ENCODE measurements around the gene IER5L. TPM values are rescaled to one million over a fixed set of nuclear protein-coding genes. Genes with fewer than 3 reads are reported as not detected.
A peak's percentile ranks its signal among the peaks of the same experiment; 100 is the strongest.

IER5L gene
- total and polyA plus RNA-seq, 2 of the 8 experiments (the other 6 are each of a cell fraction or from before 2014, with no cell fraction given), result 0.65 to 1.0 TPM

DNA sequence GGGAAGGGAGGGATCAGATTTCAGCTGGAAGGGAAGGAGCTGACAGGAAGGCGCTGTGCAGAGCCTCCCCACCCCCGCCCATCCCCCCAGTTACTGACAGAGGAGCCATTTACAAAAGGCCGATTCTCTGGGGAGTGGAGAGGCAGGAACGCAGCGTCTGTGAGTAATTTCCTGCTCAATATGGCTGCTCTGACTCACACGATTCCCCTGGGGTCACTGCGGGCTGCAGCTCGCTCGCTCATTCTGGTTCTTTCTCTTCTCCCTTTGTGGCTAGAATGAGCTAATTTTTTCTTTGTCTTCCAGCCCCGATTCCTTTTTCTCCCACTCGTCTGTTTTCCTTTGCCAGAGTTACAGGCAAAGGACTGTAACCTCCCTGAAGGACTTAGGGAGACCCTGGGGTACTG is 38.1 kb downstream of the IER5L start:
- Histone ChIP-seq H3K9me3 (ENCODE audit: insufficient read depth in 2 of 2, low read depth in 1 of 2, low read length in 1 of 2) (no peaks in the 10 kb centered on the region), H2AFZ (ENCODE audit: low read length) (no peak overlapping the region), H3K79me2 (ENCODE audit: control insufficient read depth in 1 of 2, insufficient read depth in 2 of 2, low read length in 2 of 2) (peaks cover 2 to 11% of the 10 kb centered on the region in 2 experiments; a peak in 2 of 4 replicates), H3K4me1 (replicated peaks in 1 of 4; ENCODE audit: control insufficient read depth in 3 of 4, insufficient read depth in 4 of 4, low read length in 3 of 4) (peaks cover 28 to 46% (median 38%) of the 10 kb centered on the region in 4 experiments), H4K20me1 (replicated peaks in 1 of 2; ENCODE audit: control insufficient read depth in 1 of 2, insufficient read depth in 2 of 2, low read length in 2 of 2) (no peaks in the 10 kb centered on the region), H2BK120ac (replicated peaks; ENCODE audit: low read depth, low read length) (peak overlapping the region; percentile 52), H3K14ac (ENCODE audit: insufficient read length) (no peak overlapping the region), H3K79me1 (ENCODE audit: low read depth, low read length) (peaks cover 6% of the 10 kb centered on the region; the same call in 1 of the 2 replicates), H3K23me2 (ENCODE audit: low read depth, low read length) (peaks cover 11% of the 10 kb centered on the region; the same call in 1 of the 2 replicates), H3K4me2 (ENCODE audit: insufficient read depth in 1 of 2, low read depth in 2 of 2, low read length in 2 of 2) (peak overlapping the region; percentile 73 to 90), H3K56ac (replicated peaks; ENCODE audit: insufficient read length, low read depth, low read length) (peak overlapping the region; percentile 91), H2BK12ac (ENCODE audit: low read depth, low read length) (peak overlapping the region; percentile 96), H2BK20ac (ENCODE audit: low read length) (peak overlapping the region; percentile 86; the same call in 1 of the 2 replicates), H3K36me3 (ENCODE audit: control insufficient read depth in 2 of 4, insufficient read depth in 4 of 4, low read length in 3 of 4) (peaks cover 2 to 27% (median 12%) of the 10 kb centered on the region in 4 experiments), H2BK5ac (ENCODE audit: low read depth, low read length) (peak overlapping the region; percentile 99), H2BK15ac (ENCODE audit: low read length) (peak overlapping the region; percentile 98; the same call in 1 of the 2 replicates), H3K9ac (replicated peaks in 1 of 4; ENCODE audit: extremely low read depth in 1 of 4, low read depth in 3 of 4, low read length in 3 of 4) (peak overlapping the region in 3 of 4 experiments; percentile 82 to 84 (median 84); a peak in 6 of 7 replicates), H3K4ac (replicated peaks; ENCODE audit: insufficient read length, low read depth, low read length) (peak overlapping the region; percentile 97), H3K27me3 (replicated peaks in 1 of 4; ENCODE audit: control insufficient read depth in 3 of 4, extremely low read depth in 1 of 4, insufficient read depth in 3 of 4, low read length in 3 of 4) (no peaks in the 10 kb centered on the region), H4K91ac (replicated peaks; ENCODE audit: insufficient read length, low read length) (peak overlapping the region; percentile 99), H4K8ac (ENCODE audit: extremely low read depth, insufficient read depth, low read length) (peak overlapping the region; percentile 93; the same call in 1 of the 2 replicates), H2AK5ac (ENCODE audit: low read depth, low read length) (peak overlapping the region; percentile 97), H3K27ac (ENCODE audit: low read depth, low read length) (peak overlapping the region; percentile 96), H3K23ac (ENCODE audit: insufficient read length) (no peak overlapping the region), H4K5ac (ENCODE audit: insufficient read length, low read depth, low read length) (peak overlapping the region; percentile 97), H3K18ac (ENCODE audit: extremely low read depth, low read length) (peak overlapping the region; percentile 99), H3K4me3 (ENCODE audit: extremely low read depth in 1 of 4, insufficient read depth in 2 of 4, low read depth in 3 of 4, low read length in 4 of 4) (peak overlapping the region; percentile 29 to 55 (median 38); a peak in 7 of 8 replicates)
- ChIA-PET POLR2A (ENCODE audit: partially characterized antibody) (interaction anchor here (0.8 to 4.7 kb wide), 30 partner anchors 9 to 939 kb away, joined by 3 to 37 read pairs (median 4); partner anchors contain the start of genes CRAT, IER5L, NTMT1 and PTPA), CTCF (ENCODE audit: partially characterized antibody) (interaction anchor here (0.6 to 36.8 kb wide), 30 partner anchors 9 to 658 kb away, joined by 3 to 831 read pairs (median 4); partner anchors contain the start of genes C9orf50, IER5L and NTMT1)
- peak; percentile 19 for FAIRE-seq
- WGBS, 2 experiments (ENCODE audit: extremely low coverage in 1 of 2, insufficient coverage in 1 of 2, insufficient read length in 1 of 2, insufficient replicate concordance in 2 of 2, low coverage in 1 of 2, low lambda C conversion rate in 2 of 2, missing lambda C conversion rate in 1 of 2), result 4% methylated on average over 11 of the region's 11 CpGs; no CpG with 5 or more reads in 1 of the 2 experiments
- peak in 1 of 2 experiments; percentile 93 for DNase-seq (ENCODE audit: low read depth in 1 of 2, low spot score in 2 of 2)
- TF ChIP-seq SIN3A (conservative IDR thresholded peaks at IDR 0.05 in 1 of 2, IDR thresholded peaks at IDR 0.05 in 1 of 2; ENCODE audit: low read depth in 1 of 2, low read length in 2 of 2), result peak; percentile 83 to 93; a peak in 3 of 4 replicates
- no peak for TF ChIP-seq SIRT6 (IDR thresholded peaks at IDR 0.05; ENCODE audit: low read length)
- TF ChIP-seq ZNF274 (IDR thresholded peaks at IDR 0.05; ENCODE audit: borderline replicate concordance, extremely low read depth, low read length), result no peak
- TF ChIP-seq SRF (IDR thresholded peaks at IDR 0.05; ENCODE audit: low read depth, low read length), result peak; percentile 52; the same call in 1 of the 2 replicates
- TF ChIP-seq SP2 (IDR thresholded peaks at IDR 0.05; ENCODE audit: low read length), result no peak
- TF ChIP-seq SUZ12 (IDR thresholded peaks at IDR 0.05; ENCODE audit: low read length), result no peak
- TF ChIP-seq, protein P1, sequence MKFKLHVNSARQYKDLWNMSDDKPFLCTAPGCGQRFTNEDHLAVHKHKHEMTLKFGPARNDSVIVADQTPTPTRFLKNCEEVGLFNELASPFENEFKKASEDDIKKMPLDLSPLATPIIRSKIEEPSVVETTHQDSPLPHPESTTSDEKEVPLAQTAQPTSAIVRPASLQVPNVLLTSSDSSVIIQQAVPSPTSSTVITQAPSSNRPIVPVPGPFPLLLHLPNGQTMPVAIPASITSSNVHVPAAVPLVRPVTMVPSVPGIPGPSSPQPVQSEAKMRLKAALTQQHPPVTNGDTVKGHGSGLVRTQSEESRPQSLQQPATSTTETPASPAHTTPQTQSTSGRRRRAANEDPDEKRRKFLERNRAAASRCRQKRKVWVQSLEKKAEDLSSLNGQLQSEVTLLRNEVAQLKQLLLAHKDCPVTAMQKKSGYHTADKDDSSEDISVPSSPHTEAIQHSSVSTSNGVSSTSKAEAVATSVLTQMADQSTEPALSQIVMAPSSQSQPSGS (IDR thresholded peaks at IDR 0.05; ENCODE audit: low read length), result no peak
- TF ChIP-seq YY1 (IDR thresholded peaks at IDR 0.05; ENCODE audit: low read depth, low read length), result peak; percentile 90
- peak; percentile 1 to 20; a peak in 2 of 4 replicates for TF ChIP-seq RAD21 (IDR thresholded peaks at IDR 0.05 in 1 of 2, conservative IDR thresholded peaks at IDR 0.05 in 1 of 2; ENCODE audit: low read depth in 2 of 2, low read length in 2 of 2)
